ENCODE results near the gene POLR2M. TPM values are rescaled to one million over a fixed set of nuclear protein-coding genes. Genes with fewer than 3 reads are reported as not detected.

The POLR2M gene
- polyA plus RNA-seq, 5 donors = 39.9 to 74.6 (median 49.3) TPM

GRCh38 chr15:57686657-57687056, 19.9 kb upstream of the POLR2M start:
- DNase-seq = no peak

- DNase-seq = no peak
These were observed 16.1 kb upstream of the POLR2M start for GRCh38 chr15:57690341-57690966.

- no peak for DNase-seq
These were observed 15.4 kb upstream of the POLR2M start for GRCh38 chr15:57691082-57691481.

- peak in 1 of 2 donors; percentile 24 for DNase-seq
These were observed 13.8 kb upstream of the POLR2M start for GRCh38 chr15:57692709-57693108.

GRCh38 chr15:57694279-57694678, 12.2 kb upstream of the POLR2M start:
- DNase-seq = no peak

- DNase-seq = no peak
These were observed 10.4 kb upstream of the POLR2M start for GRCh38 chr15:57696146-57696545.

- DNase-seq = no peak
These were observed 8.9 kb upstream of the POLR2M start for GRCh38 chr15:57697588-57697987.

- no peak for DNase-seq
These were observed 8.3 kb upstream of the POLR2M start for GRCh38 chr15:57698243-57698642.

GRCh38 chr15:57698991-57699390, 7.5 kb upstream of the POLR2M start:
- DNase-seq = no peak

- no peak for DNase-seq
These were observed 3.1 kb upstream of the POLR2M start for GRCh38 chr15:57703387-57703786.

GRCh38 chr15:57704441-57704840, 2.1 kb upstream of the POLR2M start:
- no peak for DNase-seq

GRCh38 chr15:57705746-57706404, 639 bp upstream of the POLR2M start:
- DNase-seq = no peak

GRCh38 chr15:57708047-57708446, 1.5 kb downstream of the POLR2M start:
- DNase-seq = no peak

- DNase-seq = no peak
These were observed 11.8 kb downstream of the POLR2M start for GRCh38 chr15:57718309-57718708.

GRCh38 chr15:57720867-57721266, 14.4 kb downstream of the POLR2M start:
- DNase-seq = no peak

GRCh38 chr15:57726411-57726810, 19.9 kb downstream of the POLR2M start:
- no peak for DNase-seq

GRCh38 chr15:57727031-57727430, 20.5 kb downstream of the POLR2M start:
- no peak for DNase-seq

GRCh38 chr15:57728436-57728835, 21.9 kb downstream of the POLR2M start:
- DNase-seq = no peak

GRCh38 chr15:57730876-57731275, 24.4 kb downstream of the POLR2M start:
- no peak for DNase-seq

- DNase-seq = no peak
These were observed 25.1 kb downstream of the POLR2M start for GRCh38 chr15:57731530-57732103.

GRCh38 chr15:57732526-57733331, 26.2 kb downstream of the POLR2M start:
- no peak for DNase-seq

GRCh38 chr15:57734860-57735259, 28.3 kb downstream of the POLR2M start:
- no peak for DNase-seq

GRCh38 chr15:57735431-57735830, 28.9 kb downstream of the POLR2M start:
- no peak for DNase-seq
